ENCODE results near the gene RNF212. TPM values are rescaled to one million over a fixed set of nuclear protein-coding genes. Genes with fewer than 3 reads are reported as not detected.

Gene RNF212
- total RNA-seq, 2 experiments from 2014 or later, result 0.88 to 1.0 TPM

DNA sequence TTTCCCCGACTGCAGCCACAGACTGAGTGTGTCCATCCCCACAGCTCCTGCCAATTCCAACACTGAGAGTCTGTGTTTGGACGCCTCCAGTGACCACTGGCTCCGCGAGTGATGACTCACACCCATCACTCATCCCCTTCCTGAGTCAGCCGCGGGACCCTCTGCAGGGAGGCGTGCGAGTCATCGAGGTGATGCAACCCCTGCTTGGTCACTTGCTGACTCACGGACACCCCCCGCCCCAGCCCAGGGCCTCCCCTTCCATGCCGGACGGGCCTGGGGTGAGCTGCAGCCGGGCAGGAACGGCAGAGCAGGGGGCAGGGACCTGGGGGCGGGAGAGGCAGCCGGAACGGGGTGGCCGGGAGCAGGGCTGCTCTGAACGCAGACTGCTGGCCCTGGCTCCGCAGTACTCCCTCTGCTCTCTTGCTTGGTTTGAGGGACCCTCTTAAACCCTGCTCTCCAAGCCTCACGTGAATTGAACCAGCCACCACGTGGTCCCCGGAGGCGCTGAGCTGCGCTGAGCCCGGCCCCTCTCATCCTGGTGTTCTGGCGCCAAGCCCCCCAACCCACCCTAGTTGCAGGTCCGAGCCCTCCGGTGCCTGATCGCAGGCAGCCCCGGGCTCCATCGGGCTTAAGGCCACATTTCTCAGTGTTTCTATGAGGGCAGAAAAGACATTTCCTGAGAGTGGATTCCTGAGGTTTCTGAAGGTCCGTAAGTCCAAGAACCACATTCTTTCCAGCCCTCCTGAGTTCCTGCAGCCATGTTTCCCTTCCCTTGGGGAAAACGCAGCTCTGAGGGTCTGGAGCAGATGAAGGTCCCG is 69.5 kb downstream of the RNF212 start:
- no peaks in the 10 kb centered on the region for H3K36me3 Mint-ChIP-seq (ENCODE audit: low read depth)
- ChIA-PET POLR2A (no interaction called here), CTCF (no interaction called here)
- peaks cover 3% of the 10 kb centered on the region for H3K9me3 Mint-ChIP-seq
- H3K27ac Mint-ChIP-seq, result no peak overlapping the region
- peaks cover 2% of the 10 kb centered on the region for H3K27me3 Mint-ChIP-seq
- H3K4me1 Mint-ChIP-seq, result no peaks in the 10 kb centered on the region
- no peak overlapping the region for H3K4me3 Mint-ChIP-seq
- DNase-seq, result no peak

- peaks cover 3% of the 10 kb centered on the region for H3K9me3 Mint-ChIP-seq
- ChIA-PET CTCF (no interaction called here), POLR2A (no interaction called here)
- no peaks in the 10 kb centered on the region for H3K36me3 Mint-ChIP-seq (ENCODE audit: low read depth)
- no peak overlapping the region for H3K27ac Mint-ChIP-seq
- H3K4me1 Mint-ChIP-seq, result no peaks in the 10 kb centered on the region
- peaks cover 2% of the 10 kb centered on the region for H3K27me3 Mint-ChIP-seq
- DNase-seq, result no peak
- H3K4me3 Mint-ChIP-seq, result no peak overlapping the region
These were observed 70.2 kb downstream of the RNF212 start for GRCh38 chr4:1043162-1043561.

GRCh38 chr4:1042352-1043055 is 70.9 kb downstream of the RNF212 start:
- DNase-seq, result no peak
- H3K27ac Mint-ChIP-seq, result no peak overlapping the region
- no peaks in the 10 kb centered on the region for H3K36me3 Mint-ChIP-seq (ENCODE audit: low read depth)
- H3K27me3 Mint-ChIP-seq, result peaks cover 2% of the 10 kb centered on the region
- no peaks in the 10 kb centered on the region for H3K4me1 Mint-ChIP-seq
- H3K9me3 Mint-ChIP-seq, result peaks cover 3% of the 10 kb centered on the region
- ChIA-PET CTCF (no interaction called here), POLR2A (no interaction called here)
- no peak overlapping the region for H3K4me3 Mint-ChIP-seq

DNA sequence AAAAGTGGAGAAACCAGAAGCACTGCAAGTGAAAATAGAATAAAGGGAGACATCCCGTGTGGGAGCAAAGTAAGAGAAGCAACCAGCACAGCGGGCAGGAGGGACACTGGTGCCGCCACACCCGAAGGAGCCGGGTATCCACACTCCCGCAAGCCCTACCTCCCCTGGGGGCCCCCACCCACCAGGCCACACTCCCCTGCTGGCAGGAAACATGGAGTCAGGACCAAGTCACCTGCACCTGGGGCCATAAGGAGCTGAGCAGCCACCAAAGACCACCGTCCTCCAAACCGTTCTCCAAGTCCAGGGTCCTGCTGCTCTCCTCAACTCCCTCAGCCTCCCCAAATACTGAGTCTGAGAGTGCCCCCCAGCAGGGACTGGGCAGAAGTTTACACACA is 71.4 kb downstream of the RNF212 start:
- no peak overlapping the region for H3K4me3 Mint-ChIP-seq
- DNase-seq, result no peak
- peaks cover 2% of the 10 kb centered on the region for H3K27me3 Mint-ChIP-seq
- H3K36me3 Mint-ChIP-seq (ENCODE audit: low read depth), result no peaks in the 10 kb centered on the region
- POLR2A ChIA-PET, result no interaction called here
- CTCF ChIA-PET, result no interaction called here
- peaks cover 3% of the 10 kb centered on the region for H3K9me3 Mint-ChIP-seq
- H3K4me1 Mint-ChIP-seq, result no peaks in the 10 kb centered on the region
- no peak overlapping the region for H3K27ac Mint-ChIP-seq

GRCh38 chr4:1041147-1041935 is 72.0 kb downstream of the RNF212 start:
- Mint-ChIP-seq H3K4me3 (no peak overlapping the region), H3K36me3 (ENCODE audit: low read depth) (no peaks in the 10 kb centered on the region), H3K4me1 (no peaks in the 10 kb centered on the region), H3K9me3 (peaks cover 3% of the 10 kb centered on the region), H3K27me3 (no peaks in the 10 kb centered on the region), H3K27ac (no peak overlapping the region)
- no peak for DNase-seq
- POLR2A ChIA-PET, result no interaction called here
- CTCF ChIA-PET, result no interaction called here

DNA sequence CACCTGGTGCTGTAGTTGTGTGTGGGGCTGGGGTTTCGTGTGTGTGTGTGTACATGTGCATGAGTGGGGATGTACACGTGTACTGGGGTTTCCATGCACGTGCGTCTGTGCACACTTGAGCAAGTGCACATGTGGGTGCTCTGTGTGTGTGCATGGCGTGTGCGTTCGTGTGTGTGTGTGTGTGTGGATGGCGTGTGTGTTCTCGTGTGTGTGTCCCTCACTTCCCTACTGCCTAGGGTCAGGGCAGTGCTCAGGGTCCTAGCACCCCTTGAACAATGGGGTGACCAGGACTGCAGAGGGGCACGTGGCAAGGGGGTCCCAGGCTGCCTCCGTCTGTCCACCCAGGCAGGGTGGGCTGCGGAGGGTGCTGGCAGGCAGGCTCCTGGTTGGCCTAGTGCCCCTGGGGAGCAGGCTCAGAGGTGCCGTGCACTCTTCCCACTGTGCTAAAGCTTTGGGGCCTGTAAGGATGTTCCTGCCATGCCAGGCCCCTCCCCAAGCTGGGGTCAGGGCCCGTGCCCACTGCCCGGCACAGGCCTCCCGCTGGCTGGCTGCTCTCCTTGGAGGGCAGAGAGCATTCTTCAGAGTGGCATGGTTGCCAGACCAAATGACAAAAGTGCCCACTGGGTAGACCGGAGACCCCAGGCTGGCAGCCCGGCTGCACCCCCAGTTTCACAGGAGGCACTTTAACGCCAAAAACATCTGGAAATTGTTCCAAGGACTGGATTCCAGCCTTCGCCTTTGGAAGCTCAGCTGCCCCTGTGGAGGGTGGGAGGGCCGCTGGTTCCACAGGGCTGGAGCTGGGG is 72.8 kb downstream of the RNF212 start:
- no peaks in the 10 kb centered on the region for H3K4me1 Mint-ChIP-seq
- ChIA-PET POLR2A (no interaction called here), CTCF (no interaction called here)
- no peak overlapping the region for H3K4me3 Mint-ChIP-seq
- H3K9me3 Mint-ChIP-seq, result peaks cover 3% of the 10 kb centered on the region
- no peak for DNase-seq
- no peak overlapping the region for H3K27ac Mint-ChIP-seq
- H3K36me3 Mint-ChIP-seq (ENCODE audit: low read depth), result no peaks in the 10 kb centered on the region
- no peaks in the 10 kb centered on the region for H3K27me3 Mint-ChIP-seq

GRCh38 chr4:1039493-1040343 is 73.6 kb downstream of the RNF212 start:
- Mint-ChIP-seq H3K4me1 (no peaks in the 10 kb centered on the region), H3K36me3 (ENCODE audit: low read depth) (no peaks in the 10 kb centered on the region), H3K27ac (no peak overlapping the region), H3K9me3 (peaks cover 3% of the 10 kb centered on the region), H3K27me3 (no peaks in the 10 kb centered on the region), H3K4me3 (no peak overlapping the region)
- no peak for DNase-seq
- ChIA-PET POLR2A (no interaction called here), CTCF (no interaction called here)

- no peak for DNase-seq
- no peak overlapping the region for H3K27ac Mint-ChIP-seq
- H3K27me3 Mint-ChIP-seq, result no peaks in the 10 kb centered on the region
- ChIA-PET POLR2A (no interaction called here), CTCF (no interaction called here)
- H3K36me3 Mint-ChIP-seq (ENCODE audit: low read depth), result no peaks in the 10 kb centered on the region
- H3K4me3 Mint-ChIP-seq, result no peak overlapping the region
- H3K9me3 Mint-ChIP-seq, result peaks cover 3% of the 10 kb centered on the region
- H3K4me1 Mint-ChIP-seq, result no peaks in the 10 kb centered on the region
These were observed 74.3 kb downstream of the RNF212 start for GRCh38 chr4:1038948-1039492.

- H3K9me3 Mint-ChIP-seq, result no peaks in the 10 kb centered on the region
- no peaks in the 10 kb centered on the region for H3K4me1 Mint-ChIP-seq
- no peak overlapping the region for H3K27ac Mint-ChIP-seq
- no peak overlapping the region for H3K4me3 Mint-ChIP-seq
- DNase-seq, result no peak
- no peaks in the 10 kb centered on the region for H3K27me3 Mint-ChIP-seq
- ChIA-PET CTCF (no interaction called here), POLR2A (no interaction called here)
- no peaks in the 10 kb centered on the region for H3K36me3 Mint-ChIP-seq (ENCODE audit: low read depth)
These were observed 76.2 kb downstream of the RNF212 start for GRCh38 chr4:1036976-1037810.

DNA sequence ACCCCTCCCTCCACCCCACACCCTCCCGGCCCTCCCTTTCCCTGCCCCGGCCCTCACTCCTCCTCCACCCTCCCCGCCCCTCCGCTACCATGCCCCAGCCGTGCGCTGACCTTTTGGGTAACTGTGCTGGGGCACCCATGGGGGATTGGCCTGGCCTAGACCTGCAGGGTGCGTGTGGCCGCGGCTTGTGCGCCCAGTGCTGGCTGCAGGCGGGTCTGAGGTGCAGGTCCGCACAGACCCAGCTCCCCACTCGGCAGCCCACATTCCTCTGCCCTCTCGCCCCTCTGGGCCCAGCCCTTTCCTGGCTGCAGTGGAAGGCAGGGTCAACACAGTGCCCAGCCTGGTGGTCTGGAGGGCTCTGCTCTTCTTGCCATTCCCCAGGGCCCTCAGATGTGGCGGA is 77.3 kb downstream of the RNF212 start:
- Mint-ChIP-seq H3K27me3 (no peaks in the 10 kb centered on the region), H3K4me3 (no peak overlapping the region), H3K4me1 (no peaks in the 10 kb centered on the region), H3K36me3 (ENCODE audit: low read depth) (no peaks in the 10 kb centered on the region), H3K9me3 (no peaks in the 10 kb centered on the region), H3K27ac (no peak overlapping the region)
- CTCF ChIA-PET, result no interaction called here
- DNase-seq, result no peak
- POLR2A ChIA-PET, result no interaction called here

GRCh38 chr4:1035510-1035909 is 77.9 kb downstream of the RNF212 start:
- Mint-ChIP-seq H3K4me1 (no peaks in the 10 kb centered on the region), H3K36me3 (ENCODE audit: low read depth) (no peaks in the 10 kb centered on the region), H3K4me3 (no peak overlapping the region), H3K9me3 (no peaks in the 10 kb centered on the region), H3K27ac (no peak overlapping the region), H3K27me3 (no peaks in the 10 kb centered on the region)
- no peak for DNase-seq
- CTCF ChIA-PET, result no interaction called here
- POLR2A ChIA-PET, result no interaction called here

Data from activated CD4-positive, alpha-beta memory T cell treated with anti-CD3 and anti-CD28 coated beads, Interleukin-2, amount 10 ng/mL, durations not matched to agents 7 days and 5 days (primary cell).